Measurements from ENCODE around the gene CRABP1. TPM values are rescaled to one million over a fixed set of nuclear protein-coding genes. Genes with fewer than 3 reads are reported as not detected.

CRABP1 gene
- not detected for total RNA-seq (2013)
- polyA plus RNA-seq (not detected), polyA minus RNA-seq (not detected in 2 replicates), total RNA-seq (0 to 0.86 (median 0) reads per million in 11 experiments)

DNA sequence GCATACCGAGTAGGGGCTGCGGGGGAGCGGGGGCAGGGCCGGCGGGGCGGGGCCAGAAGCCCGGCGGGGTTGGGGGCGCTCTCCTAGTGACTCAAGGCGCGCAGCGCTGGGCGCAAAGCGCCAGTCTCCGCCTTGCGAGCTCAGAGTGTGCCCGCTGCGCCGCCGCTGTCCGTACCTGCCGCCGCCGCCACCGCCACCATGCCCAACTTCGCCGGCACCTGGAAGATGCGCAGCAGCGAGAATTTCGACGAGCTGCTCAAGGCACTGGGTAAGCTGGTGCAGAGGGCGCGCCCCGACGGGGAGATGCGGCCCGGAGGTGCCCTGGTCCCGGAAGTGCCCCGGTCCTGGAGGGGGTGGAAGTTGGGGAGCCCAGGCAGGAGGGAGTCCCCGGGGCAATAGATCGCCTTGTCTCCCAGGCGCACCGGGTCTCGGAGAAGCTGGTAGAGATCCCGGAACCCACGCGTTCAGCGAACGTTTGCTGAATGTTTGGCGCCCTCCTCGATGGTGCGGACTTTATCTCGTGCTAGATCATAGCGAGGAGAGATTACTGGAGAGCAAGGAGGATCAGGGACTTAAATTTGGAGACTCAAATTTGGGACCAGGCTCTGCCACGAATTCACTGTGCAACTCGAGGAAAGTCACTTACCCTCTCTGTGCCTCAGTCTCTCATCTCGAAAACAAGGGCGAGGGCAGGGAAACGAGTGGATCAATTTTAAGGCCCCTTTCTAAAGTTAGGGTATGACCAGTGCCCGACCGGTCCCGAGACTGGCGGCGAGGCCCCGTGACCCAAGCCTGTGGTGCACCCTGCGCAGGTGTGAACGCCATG is at the start of gene CRABP1:
Gene CRABP1, plus strand, starts transcription at position 123 of the 826 bp plus-strand sequence. Its CDS starts 76 bp downstream, at position 199.
- peaks cover 41 to 62% of the 10 kb centered on the region in 2 donors for H3K27me3 ChIP-seq (ENCODE audit: control insufficient read depth in 2 of 2, insufficient read depth in 2 of 2, low read length in 2 of 2)
- H3K36me3 Mint-ChIP-seq, result no peaks in the 10 kb centered on the region
- H3K9me3 ChIP-seq (replicated peaks in 1 of 2; ENCODE audit: control insufficient read depth in 1 of 2, insufficient read depth in 1 of 2, low read length in 2 of 2), result peaks cover 0 to 9% of the 10 kb centered on the region in 2 donors
- WGBS (ENCODE audit: insufficient coverage), result 2% methylated on average over 65 of the region's 67 CpGs
- H3K4me2 ChIP-seq (replicated peaks; ENCODE audit: extremely low read depth, low read length, poor library complexity, severe bottlenecking), result peak within 1 kb of the TSS; percentile 46
- peaks cover 12% of the 10 kb centered on the region for H3K4me1 Mint-ChIP-seq
- H3K36me3 ChIP-seq (replicated peaks in 1 of 2; ENCODE audit: control insufficient read depth in 1 of 2, insufficient read depth in 2 of 2, low read length in 2 of 2), result no peaks in the 10 kb centered on the region
- H3K27ac Mint-ChIP-seq, result no peak within 1 kb of the TSS
- H2AFZ ChIP-seq (ENCODE audit: insufficient read depth, low read depth, low read length, poor library complexity, severe bottlenecking), result peak within 1 kb of the TSS; percentile 35
- TF ChIP-seq, protein P1, sequence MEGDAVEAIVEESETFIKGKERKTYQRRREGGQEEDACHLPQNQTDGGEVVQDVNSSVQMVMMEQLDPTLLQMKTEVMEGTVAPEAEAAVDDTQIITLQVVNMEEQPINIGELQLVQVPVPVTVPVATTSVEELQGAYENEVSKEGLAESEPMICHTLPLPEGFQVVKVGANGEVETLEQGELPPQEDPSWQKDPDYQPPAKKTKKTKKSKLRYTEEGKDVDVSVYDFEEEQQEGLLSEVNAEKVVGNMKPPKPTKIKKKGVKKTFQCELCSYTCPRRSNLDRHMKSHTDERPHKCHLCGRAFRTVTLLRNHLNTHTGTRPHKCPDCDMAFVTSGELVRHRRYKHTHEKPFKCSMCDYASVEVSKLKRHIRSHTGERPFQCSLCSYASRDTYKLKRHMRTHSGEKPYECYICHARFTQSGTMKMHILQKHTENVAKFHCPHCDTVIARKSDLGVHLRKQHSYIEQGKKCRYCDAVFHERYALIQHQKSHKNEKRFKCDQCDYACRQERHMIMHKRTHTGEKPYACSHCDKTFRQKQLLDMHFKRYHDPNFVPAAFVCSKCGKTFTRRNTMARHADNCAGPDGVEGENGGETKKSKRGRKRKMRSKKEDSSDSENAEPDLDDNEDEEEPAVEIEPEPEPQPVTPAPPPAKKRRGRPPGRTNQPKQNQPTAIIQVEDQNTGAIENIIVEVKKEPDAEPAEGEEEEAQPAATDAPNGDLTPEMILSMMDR (IDR thresholded peaks at IDR 0.05), result no peak
- intact Hi-C loops (cut with micrococcal nuclease), result no loop called here
- H4K20me1 ChIP-seq (ENCODE audit: insufficient read depth, low read length), result no peaks in the 10 kb centered on the region
- no peaks in the 10 kb centered on the region for H3K79me2 ChIP-seq (ENCODE audit: insufficient read depth, low read length)
- no peak within 1 kb of the TSS for H3K27ac ChIP-seq (ENCODE audit: low read depth in 1 of 2, low read length in 2 of 2)
- H3K4me3 Mint-ChIP-seq, result peak within 1 kb of the TSS in 1 of 2 donors; percentile 83
- H3K4me1 ChIP-seq (ENCODE audit: control insufficient read depth in 1 of 2, insufficient read depth in 2 of 2, low read length in 2 of 2), result peaks cover 11 to 17% of the 10 kb centered on the region in 2 donors
- H3K27me3 Mint-ChIP-seq (ENCODE audit: low read depth in 3 of 3), result peaks cover 57 to 62% (median 58%) of the 10 kb centered on the region in 3 donors
- no peak within 1 kb of the TSS for H3K9ac ChIP-seq (ENCODE audit: insufficient read depth, low read length, poor library complexity, severe bottlenecking)
- DNase-seq, result no peak
- peak within 1 kb of the TSS in 1 of 3 experiments; percentile 47 for H3K4me3 ChIP-seq (replicated peaks in 1 of 3; ENCODE audit: low read depth in 2 of 3, low read length in 3 of 3)
- H3K9me3 Mint-ChIP-seq, result peaks cover 0 to 8% (median 0%) of the 10 kb centered on the region in 7 donors

DNA sequence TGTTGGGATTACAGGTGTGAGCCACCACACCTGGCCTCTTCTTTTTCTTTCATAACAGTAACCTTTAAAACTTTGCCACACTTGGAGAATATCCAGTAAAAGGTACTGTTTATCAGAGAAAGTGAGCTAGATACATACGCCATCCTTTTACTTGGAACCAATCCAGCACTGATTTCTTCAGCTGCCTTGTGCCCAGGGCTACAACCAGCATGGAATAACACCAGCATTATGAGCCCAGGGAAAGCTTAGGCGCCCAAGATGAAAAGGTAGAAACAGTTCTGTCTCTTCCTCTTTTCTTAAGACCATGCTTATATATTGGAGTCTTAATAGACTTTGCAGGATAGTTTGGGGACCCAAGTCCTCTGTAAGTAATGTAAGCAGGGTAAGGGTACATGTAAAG is 49.1 kb upstream of the CRABP1 start:
- Mint-ChIP-seq H3K4me3 (no peak overlapping the region), H3K27ac (no peak overlapping the region), H3K4me1 (peaks cover 3% of the 10 kb centered on the region), H3K27me3 (ENCODE audit: low read depth in 3 of 3) (no peaks in the 10 kb centered on the region), H3K9me3 (no peaks in the 10 kb centered on the region), H3K36me3 (peaks cover 65 to 70% of the 10 kb centered on the region in 2 donors)
- TF ChIP-seq, protein P1 (IDR thresholded peaks at IDR 0.05), result no peak
- Histone ChIP-seq H3K4me3 (replicated peaks in 1 of 3; ENCODE audit: low read depth in 2 of 3, low read length in 3 of 3) (no peak overlapping the region), H2AFZ (ENCODE audit: insufficient read depth, low read depth, low read length, poor library complexity, severe bottlenecking) (no peak overlapping the region), H3K4me2 (replicated peaks; ENCODE audit: extremely low read depth, low read length, poor library complexity, severe bottlenecking) (no peak overlapping the region), H3K9ac (ENCODE audit: insufficient read depth, low read length, poor library complexity, severe bottlenecking) (no peak overlapping the region), H3K27ac (ENCODE audit: low read depth in 1 of 2, low read length in 2 of 2) (no peak overlapping the region), H3K27me3 (ENCODE audit: control insufficient read depth in 2 of 2, insufficient read depth in 2 of 2, low read length in 2 of 2) (no peaks in the 10 kb centered on the region), H3K36me3 (replicated peaks in 1 of 2; ENCODE audit: control insufficient read depth in 1 of 2, insufficient read depth in 2 of 2, low read length in 2 of 2) (peaks cover 60 to 89% of the 10 kb centered on the region in 2 donors), H3K79me2 (ENCODE audit: insufficient read depth, low read length) (peaks cover 10% of the 10 kb centered on the region), H3K9me3 (replicated peaks in 1 of 2; ENCODE audit: control insufficient read depth in 1 of 2, insufficient read depth in 1 of 2, low read length in 2 of 2) (no peaks in the 10 kb centered on the region), H4K20me1 (ENCODE audit: insufficient read depth, low read length) (no peaks in the 10 kb centered on the region), H3K4me1 (ENCODE audit: control insufficient read depth in 1 of 2, insufficient read depth in 2 of 2, low read length in 2 of 2) (no peaks in the 10 kb centered on the region)
- intact Hi-C loops (cut with micrococcal nuclease), result no loop called here
- WGBS (ENCODE audit: insufficient coverage), result no CpG with 5 or more reads among the region's 2 CpGs
- DNase-seq, result no peak
